Right lobe of liver (tissue), 5 donors: ENCODE data around the gene ERGIC2. TPM values are rescaled to one million over a fixed set of nuclear protein-coding genes. Genes with fewer than 3 reads are reported as not detected.

Experiments used
- total RNA-seq, 6 experiments: library from RNA; depleted of rRNA in 2 of 6; stranded (reverse); fragments of >200 nt in 2 of 6; fragmentation: NEBNext Ultra II Directional in 3 of 6; extraction: Animal tissue kit (Norgen Biotek cat#: 25700) in 3 of 6; gene quantifications; one replicate each; pipeline versions ENCODE4 v1.1.0 to v1.2.4, GENCODE V29; 2016 to 2023
- donor health status: DM: no; HTN: no; CAD: no.
- donor health status: DM: no; HTN: no; CAD: no.
- donor health status: DM: no; HTN: yes; CAD: no.
- donor health status: DM: no; HTN: yes; CAD: no.

The ERGIC2 gene
- total RNA-seq, 6 experiments from 2014 or later = 27.8 to 54.1 (median 38.6) TPM

Other genes starting within 250 kb of the ERGIC2 start
- 1 to 10 TPM in 5 of 6 experiments, under 1 TPM in 1; 0.87 to 3.4 (median 1.9) TPM for gene FAR2, start 231.9 kb downstream of the ERGIC2 start, total RNA-seq
- under 1 TPM in 1 of 6 experiments, not detected in 5; 0.05 TPM for gene OVCH1, start 116.5 kb upstream of the ERGIC2 start, total RNA-seq